ENCODE data around the gene CHST10. TPM values are rescaled to one million over a fixed set of nuclear protein-coding genes. Genes with fewer than 3 reads are reported as not detected.
"Not testable (repeated sequence)": the region's sequence is repeated elsewhere in the genome, so short reads cannot be mapped to it uniquely, and the experiment has no call there.

CHST10 gene, protein sequence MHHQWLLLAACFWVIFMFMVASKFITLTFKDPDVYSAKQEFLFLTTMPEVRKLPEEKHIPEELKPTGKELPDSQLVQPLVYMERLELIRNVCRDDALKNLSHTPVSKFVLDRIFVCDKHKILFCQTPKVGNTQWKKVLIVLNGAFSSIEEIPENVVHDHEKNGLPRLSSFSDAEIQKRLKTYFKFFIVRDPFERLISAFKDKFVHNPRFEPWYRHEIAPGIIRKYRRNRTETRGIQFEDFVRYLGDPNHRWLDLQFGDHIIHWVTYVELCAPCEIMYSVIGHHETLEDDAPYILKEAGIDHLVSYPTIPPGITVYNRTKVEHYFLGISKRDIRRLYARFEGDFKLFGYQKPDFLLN
- total RNA-seq, result 1 to 10 TPM; 2.1 to 3.1 TPM

DNA sequence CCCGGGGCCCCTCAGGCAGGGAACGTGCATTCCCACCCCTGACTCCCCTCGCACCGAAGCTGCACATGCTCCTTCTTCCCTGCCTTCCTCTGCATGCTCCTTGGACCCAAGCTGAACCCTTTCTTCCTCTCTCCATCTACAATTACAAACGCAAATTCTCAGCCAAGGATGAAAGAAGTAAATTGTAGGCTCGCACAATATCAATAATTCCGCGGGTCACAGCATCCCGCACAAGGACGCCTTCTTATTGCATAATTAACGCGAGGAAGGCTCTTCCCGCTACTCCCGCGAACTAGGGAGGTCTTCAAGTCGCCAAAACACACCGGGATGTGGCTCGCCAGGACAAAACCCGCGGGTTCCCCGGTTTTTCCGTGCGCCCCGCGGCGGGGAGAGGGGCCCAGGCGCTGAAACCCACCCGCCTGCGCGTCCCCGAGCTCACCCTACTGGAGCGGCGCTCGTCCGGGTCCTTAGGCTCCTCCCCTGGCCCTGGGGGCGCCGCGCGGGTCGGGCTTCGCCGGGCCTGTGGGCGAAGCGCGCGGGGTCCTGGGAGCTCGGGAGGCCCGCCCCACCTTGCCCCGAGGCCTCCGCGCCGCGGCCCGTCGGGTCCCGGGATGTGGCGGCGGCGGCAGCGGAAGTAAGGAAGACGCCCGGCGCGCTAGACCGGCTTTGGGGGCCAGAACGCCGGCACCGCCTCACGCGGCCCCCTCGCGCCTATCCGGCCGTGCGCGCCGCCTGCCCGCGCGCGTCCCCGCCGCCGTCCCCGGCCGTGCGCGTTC, at the start of gene CHST10:
TSS of gene CHST10 (minus strand) at position 734 of the 776 bp plus-strand sequence. CDS start 10,993 bp downstream, outside the sequence.
- POLR2A ChIA-PET, result interaction anchor here (1.1 to 1.2 kb wide), 2 partner anchors 146 to 585 kb away, joined by 3 to 5 read pairs; partner anchors contain the start of genes PDCL3 and RPL31
- peaks cover 13% of the 10 kb centered on the region for H3K4me1 Mint-ChIP-seq
- H3K27ac Mint-ChIP-seq, result no peak within 1 kb of the TSS
- peak within 1 kb of the TSS; percentile 70 for H3K4me3 Mint-ChIP-seq
- peak; percentile 43 for DNase-seq
- CTCF ChIA-PET, result interaction anchor here (1.2 kb wide), 1 partner anchor 36 kb away, joined by 4 read pairs; no protein-coding TSS in a partner anchor
- no peaks in the 10 kb centered on the region for H3K9me3 Mint-ChIP-seq
- peaks cover 3% of the 10 kb centered on the region for H3K27me3 Mint-ChIP-seq
- no peaks in the 10 kb centered on the region for H3K36me3 Mint-ChIP-seq (ENCODE audit: low read depth)

DNA sequence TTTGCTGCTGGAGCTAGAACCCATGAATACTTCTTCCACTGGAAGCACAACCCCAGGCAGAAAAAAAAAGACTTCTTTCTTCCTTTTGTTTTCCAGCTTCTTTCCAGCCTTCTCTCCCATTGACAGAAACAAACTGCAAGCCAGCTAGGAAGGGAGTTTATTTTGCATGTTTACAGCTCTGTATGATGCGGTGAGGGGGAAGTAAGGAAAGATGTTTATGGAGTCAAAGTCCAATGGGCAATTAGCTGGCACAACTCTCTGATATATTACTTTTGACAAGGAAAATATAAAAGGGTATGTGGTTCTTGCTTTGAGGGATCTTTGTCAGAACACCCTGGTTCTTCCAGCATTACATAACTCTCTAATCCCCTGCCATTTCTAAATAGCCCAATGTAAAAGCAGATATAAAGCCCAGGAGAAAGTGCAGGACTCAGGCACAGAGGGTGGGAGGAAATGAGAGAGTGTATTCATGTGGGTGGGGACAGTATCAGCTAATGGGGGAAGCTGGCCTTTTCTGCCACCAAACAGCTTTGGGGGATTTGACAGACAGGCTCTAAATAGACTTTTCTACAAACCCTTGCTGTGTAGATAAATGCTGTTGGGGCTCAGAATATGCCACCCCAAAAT, 43.5 kb upstream of the CHST10 start:
- no peak for DNase-seq
- no peaks in the 10 kb centered on the region for H3K4me1 Mint-ChIP-seq
- peaks cover 2% of the 10 kb centered on the region for H3K27me3 Mint-ChIP-seq
- H3K4me3 Mint-ChIP-seq, result no peak overlapping the region
- H3K36me3 Mint-ChIP-seq (ENCODE audit: low read depth), result no peaks in the 10 kb centered on the region
- peaks cover 6% of the 10 kb centered on the region for H3K9me3 Mint-ChIP-seq
- ChIA-PET CTCF (no interaction called here), POLR2A (no interaction called here)
- H3K27ac Mint-ChIP-seq, result no peak overlapping the region

DNA sequence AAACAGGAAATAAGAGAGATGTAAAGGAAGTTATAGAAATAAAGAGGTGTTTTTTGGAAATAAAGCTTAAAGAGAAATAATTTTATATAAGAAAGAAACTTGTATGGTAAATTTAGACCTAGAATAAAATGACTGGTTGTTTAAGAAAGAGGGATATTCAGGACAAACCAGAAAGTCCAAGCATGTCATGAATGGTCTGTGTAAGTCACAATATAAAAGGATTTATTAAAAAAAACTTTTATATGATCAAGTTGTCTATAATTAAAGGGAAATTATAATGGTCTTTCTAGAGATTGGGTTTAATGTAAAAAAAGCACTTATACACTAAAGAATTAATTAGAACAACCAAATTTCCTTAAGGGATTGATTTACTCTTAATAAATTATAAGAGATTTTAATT, 38.9 kb upstream of the CHST10 start:
- CTCF ChIA-PET, H3K4me1 Mint-ChIP-seq: not testable (repeated sequence)

DNA sequence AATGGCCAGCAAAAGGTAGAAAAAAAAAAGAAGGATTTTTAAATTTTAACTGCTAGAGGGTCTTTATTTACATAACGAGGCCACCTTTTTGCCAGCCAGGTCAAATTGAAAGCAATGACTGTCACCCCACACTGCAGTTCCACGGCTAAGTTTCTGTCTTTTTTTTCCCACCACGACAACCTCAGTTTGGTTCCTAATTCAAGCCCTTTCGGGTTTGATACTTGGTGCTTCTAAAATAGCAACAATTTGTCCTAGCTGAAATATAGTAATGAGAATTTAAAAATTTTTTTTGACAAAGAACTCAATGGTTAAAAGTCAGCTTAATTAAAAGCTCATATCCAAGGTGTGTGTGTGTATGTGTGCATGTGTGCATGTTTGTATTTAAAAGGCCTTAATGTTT, 36.4 kb upstream of the CHST10 start:
- DNase-seq, result no peak
- Mint-ChIP-seq H3K27me3 (no peaks in the 10 kb centered on the region), H3K27ac (no peak overlapping the region), H3K36me3 (ENCODE audit: low read depth) (no peaks in the 10 kb centered on the region), H3K9me3 (peaks cover 11% of the 10 kb centered on the region), H3K4me3 (no peak overlapping the region), H3K4me1 (no peaks in the 10 kb centered on the region)
- ChIA-PET POLR2A (no interaction called here), CTCF (no interaction called here)

More for the DNA sequence above, 38.9 kb upstream of the CHST10 start:
- H3K4me3 Mint-ChIP-seq; H3K36me3 Mint-ChIP-seq (ENCODE audit: low read depth); H3K27me3 Mint-ChIP-seq; DNase-seq; H3K27ac Mint-ChIP-seq; POLR2A ChIA-PET: not testable (repeated sequence)
- peaks cover 11% of the 10 kb centered on the region for H3K9me3 Mint-ChIP-seq

DNA sequence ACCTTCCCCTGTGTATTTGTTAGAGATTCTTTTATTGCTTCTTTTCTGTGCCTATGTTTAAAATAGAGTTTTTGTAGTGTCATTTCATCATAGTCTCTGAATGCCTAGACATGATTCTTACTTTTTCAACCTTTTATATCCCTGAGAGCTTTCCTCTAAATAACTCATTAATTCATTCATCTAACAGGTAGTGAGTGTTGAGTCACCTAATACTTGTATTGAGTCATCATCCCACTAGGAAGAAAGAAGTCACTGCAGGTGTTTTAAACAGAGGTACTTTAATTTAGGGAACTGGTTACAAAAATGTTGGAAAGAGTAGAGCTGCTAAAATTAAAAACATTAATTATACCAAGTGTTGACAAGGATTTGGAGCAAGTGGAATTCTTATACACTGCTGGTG, 34.3 kb upstream of the CHST10 start:
- no peaks in the 10 kb centered on the region for H3K36me3 Mint-ChIP-seq (ENCODE audit: low read depth)
- no peaks in the 10 kb centered on the region for H3K27me3 Mint-ChIP-seq
- H3K4me3 Mint-ChIP-seq, result no peak overlapping the region
- no peak overlapping the region for H3K27ac Mint-ChIP-seq
- H3K9me3 Mint-ChIP-seq, result peaks cover 6% of the 10 kb centered on the region
- DNase-seq, result no peak
- CTCF ChIA-PET, result no interaction called here
- POLR2A ChIA-PET, result no interaction called here
- no peaks in the 10 kb centered on the region for H3K4me1 Mint-ChIP-seq

DNA sequence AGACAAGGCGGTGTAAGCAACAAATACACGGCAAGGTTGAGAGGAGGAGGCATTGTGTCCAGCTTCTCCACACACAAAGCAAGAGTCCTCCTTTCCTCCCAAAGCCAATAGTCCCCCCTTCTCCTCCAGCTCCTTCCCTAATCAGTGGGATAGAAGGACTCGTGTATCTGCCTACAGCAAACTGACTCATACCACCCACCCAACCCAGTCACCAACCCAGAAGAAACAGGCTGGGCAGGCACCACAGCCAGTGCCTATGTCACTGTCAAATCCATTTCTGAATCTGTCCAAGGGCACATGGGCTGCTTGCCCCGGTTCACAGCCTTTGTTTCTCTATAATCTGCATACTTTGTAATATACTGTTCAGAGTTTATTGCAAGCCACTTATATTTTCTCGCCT, 33.6 kb upstream of the CHST10 start:
- CTCF ChIA-PET, result no interaction called here
- H3K9me3 Mint-ChIP-seq, result peaks cover 5% of the 10 kb centered on the region
- no peaks in the 10 kb centered on the region for H3K4me1 Mint-ChIP-seq
- H3K36me3 Mint-ChIP-seq (ENCODE audit: low read depth), result no peaks in the 10 kb centered on the region
- no peak overlapping the region for H3K27ac Mint-ChIP-seq
- POLR2A ChIA-PET, result no interaction called here
- no peak overlapping the region for H3K4me3 Mint-ChIP-seq
- no peak for DNase-seq
- no peaks in the 10 kb centered on the region for H3K27me3 Mint-ChIP-seq

DNA sequence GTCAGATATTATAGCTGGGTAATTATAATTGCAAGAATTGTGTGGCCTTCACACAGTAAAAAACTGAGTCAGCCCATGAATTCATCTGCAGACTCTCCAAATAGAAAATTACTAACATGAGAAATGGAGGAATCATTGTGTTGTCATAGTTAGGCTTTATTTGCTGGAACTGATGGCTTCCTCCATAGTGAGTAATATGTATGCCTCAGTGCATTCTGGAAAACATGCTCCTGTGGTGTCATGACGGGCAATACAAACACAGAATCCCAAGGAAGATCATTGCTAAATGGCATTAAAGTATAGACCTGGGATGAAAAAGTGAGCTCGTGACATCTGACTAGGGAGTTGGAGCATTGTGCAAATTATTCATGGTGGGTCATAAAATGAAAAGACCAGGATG, 29.2 kb upstream of the CHST10 start:
- Mint-ChIP-seq H3K27ac (no peak overlapping the region), H3K36me3 (ENCODE audit: low read depth) (no peaks in the 10 kb centered on the region), H3K9me3 (no peaks in the 10 kb centered on the region), H3K4me3 (no peak overlapping the region), H3K4me1 (no peaks in the 10 kb centered on the region), H3K27me3 (no peaks in the 10 kb centered on the region)
- POLR2A ChIA-PET, result no interaction called here
- no peak for DNase-seq
- CTCF ChIA-PET, result no interaction called here

DNA sequence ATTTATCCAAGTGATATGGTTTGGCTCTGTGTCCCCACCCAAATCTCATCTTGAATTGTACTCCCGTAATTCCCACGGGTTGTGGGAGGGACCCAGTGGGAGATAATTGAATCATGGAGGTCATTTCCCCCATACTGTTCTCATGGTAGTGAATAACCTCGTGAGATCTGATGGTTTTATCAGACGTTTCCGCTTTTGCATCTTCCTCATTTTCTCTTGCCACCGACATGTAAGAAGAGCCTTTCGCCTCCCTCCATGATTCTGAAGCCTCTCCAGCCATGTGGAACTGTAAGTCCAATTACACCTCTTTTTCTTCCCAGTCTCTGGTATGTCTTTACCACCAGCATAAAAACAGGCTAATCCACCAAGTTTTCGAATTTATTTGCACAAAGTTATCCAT, 20.3 kb upstream of the CHST10 start:
- no peak overlapping the region for H3K4me3 Mint-ChIP-seq
- H3K9me3 Mint-ChIP-seq, result no peaks in the 10 kb centered on the region
- DNase-seq, result no peak
- H3K27me3 Mint-ChIP-seq, result peaks cover 13% of the 10 kb centered on the region
- no peak overlapping the region for H3K27ac Mint-ChIP-seq
- no peaks in the 10 kb centered on the region for H3K4me1 Mint-ChIP-seq
- ChIA-PET POLR2A (no interaction called here), CTCF (no interaction called here)
- no peaks in the 10 kb centered on the region for H3K36me3 Mint-ChIP-seq (ENCODE audit: low read depth)

DNA sequence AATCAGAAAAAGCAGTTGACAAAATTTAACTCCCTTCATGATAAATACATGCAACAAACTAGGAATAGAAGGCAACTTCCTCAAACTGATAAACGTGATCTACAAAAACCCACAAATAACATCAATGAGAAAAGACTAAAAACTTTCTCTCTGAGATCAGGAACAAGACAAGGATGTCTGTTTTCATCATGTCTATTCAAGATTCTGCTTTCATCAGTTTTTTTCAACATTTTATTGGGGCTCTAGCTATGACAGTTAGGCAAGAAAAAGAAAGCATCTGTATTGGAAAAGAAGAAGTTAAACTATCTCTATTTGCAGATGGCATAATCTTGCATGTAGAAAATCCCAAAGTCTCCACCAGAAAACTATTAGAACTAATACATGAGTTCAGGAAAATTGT, 12.3 kb upstream of the CHST10 start:
- no peak overlapping the region for H3K27ac Mint-ChIP-seq
- ChIA-PET POLR2A (no interaction called here), CTCF (no interaction called here)
- peaks cover 3% of the 10 kb centered on the region for H3K9me3 Mint-ChIP-seq
- no peaks in the 10 kb centered on the region for H3K36me3 Mint-ChIP-seq (ENCODE audit: low read depth)
- DNase-seq, result no peak
- peaks cover 1% of the 10 kb centered on the region for H3K4me1 Mint-ChIP-seq
- H3K4me3 Mint-ChIP-seq, result no peak overlapping the region
- H3K27me3 Mint-ChIP-seq, result peaks cover 35% of the 10 kb centered on the region

DNA sequence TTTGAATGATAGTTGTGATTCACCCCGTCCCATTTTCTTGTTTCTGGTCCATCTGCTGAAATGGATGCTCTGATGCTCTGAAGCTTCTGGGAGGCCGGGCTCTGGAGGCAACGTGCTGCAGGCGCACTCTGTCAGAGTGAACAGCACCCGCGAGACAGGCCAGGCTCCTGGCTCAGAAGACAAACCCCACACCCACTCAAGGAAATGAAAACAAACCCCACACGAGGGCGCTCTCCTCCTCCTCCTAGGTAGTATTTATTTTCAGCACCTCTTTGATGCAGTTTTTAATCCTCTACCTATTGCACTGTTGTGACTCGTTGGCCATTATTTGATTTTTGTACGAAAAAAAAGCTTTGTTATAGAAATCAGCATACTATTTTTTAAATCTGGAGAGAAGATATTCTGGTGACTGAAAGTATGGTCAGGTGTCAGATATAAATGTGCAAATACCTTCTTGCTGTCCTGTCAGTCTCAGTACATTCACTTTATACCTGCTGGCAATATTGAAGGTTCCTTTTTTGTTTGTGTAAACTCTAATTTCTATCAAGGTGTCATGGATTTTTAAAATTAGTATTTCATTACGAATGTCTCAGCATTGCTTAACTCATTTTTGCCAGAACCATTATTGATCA, 10.3 kb upstream of the CHST10 start:
- H3K4me1 Mint-ChIP-seq, result peaks cover 1% of the 10 kb centered on the region
- H3K27ac Mint-ChIP-seq, result no peak overlapping the region
- no peak overlapping the region for H3K4me3 Mint-ChIP-seq
- H3K36me3 Mint-ChIP-seq (ENCODE audit: low read depth), result no peaks in the 10 kb centered on the region
- peaks cover 3% of the 10 kb centered on the region for H3K9me3 Mint-ChIP-seq
- CTCF ChIA-PET, result interaction anchor here (0.8 to 1.6 kb wide), 3 partner anchors 111 to 560 kb away, joined by 3 to 4 read pairs (median 3); no protein-coding TSS in a partner anchor
- peaks cover 40% of the 10 kb centered on the region for H3K27me3 Mint-ChIP-seq
- DNase-seq, result peak; percentile 74
- POLR2A ChIA-PET, result no interaction called here

DNA sequence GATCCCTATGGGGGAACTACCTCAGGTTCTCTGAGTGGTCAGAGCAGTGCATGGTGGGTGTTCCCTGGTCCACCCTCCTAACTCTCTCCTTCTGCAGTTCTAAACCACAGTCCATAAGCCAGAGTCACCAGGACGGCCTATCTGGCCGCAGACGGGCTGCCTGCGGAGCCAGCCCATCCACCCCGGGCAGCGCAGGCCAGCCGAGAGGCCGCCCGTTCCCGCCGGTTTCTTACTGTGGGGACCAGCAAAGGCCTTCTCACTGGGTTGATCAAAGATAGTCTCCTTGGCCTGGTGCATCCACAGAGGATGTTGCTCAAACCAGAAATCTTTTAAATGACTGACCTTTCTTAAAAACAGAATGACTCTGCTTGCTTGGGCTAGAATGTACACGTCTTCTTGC, 9.6 kb upstream of the CHST10 start:
- ChIA-PET CTCF (interaction anchor here (0.8 to 1.6 kb wide), 3 partner anchors 112 to 560 kb away, joined by 3 to 4 read pairs (median 3); no protein-coding TSS in a partner anchor), POLR2A (no interaction called here)
- H3K4me3 Mint-ChIP-seq, result no peak overlapping the region
- H3K27ac Mint-ChIP-seq, result no peak overlapping the region
- no peaks in the 10 kb centered on the region for H3K36me3 Mint-ChIP-seq (ENCODE audit: low read depth)
- peaks cover 3% of the 10 kb centered on the region for H3K9me3 Mint-ChIP-seq
- H3K27me3 Mint-ChIP-seq, result peaks cover 42% of the 10 kb centered on the region
- H3K4me1 Mint-ChIP-seq, result peaks cover 1% of the 10 kb centered on the region
- DNase-seq, result no peak

DNA sequence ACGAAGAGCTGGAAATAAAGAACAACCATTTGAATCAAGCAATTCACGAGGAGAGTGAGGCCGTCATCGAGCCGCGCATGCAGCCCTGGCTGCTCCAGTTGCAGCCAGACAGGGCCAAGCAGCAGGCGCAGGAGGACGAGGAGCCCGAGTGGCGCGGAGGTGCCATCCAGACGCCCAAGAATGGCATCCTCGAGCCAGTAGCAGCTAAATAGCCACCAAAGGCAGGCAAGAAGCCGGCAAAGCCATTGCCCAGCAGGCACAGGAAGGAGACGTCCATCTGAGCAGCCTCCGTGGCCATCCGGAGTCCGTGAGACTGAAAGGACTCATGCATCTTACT, 8.9 kb upstream of the CHST10 start:
- DNase-seq, result no peak
- no peaks in the 10 kb centered on the region for H3K36me3 Mint-ChIP-seq (ENCODE audit: low read depth)
- ChIA-PET POLR2A (interaction anchor here (0.6 kb wide), 1 partner anchor 150 kb away, joined by 3 read pairs; no protein-coding TSS in a partner anchor), CTCF (no interaction called here)
- H3K27ac Mint-ChIP-seq, result no peak overlapping the region
- peaks cover 42% of the 10 kb centered on the region for H3K27me3 Mint-ChIP-seq
- peaks cover 3% of the 10 kb centered on the region for H3K9me3 Mint-ChIP-seq
- H3K4me3 Mint-ChIP-seq, result no peak overlapping the region
- peaks cover 1% of the 10 kb centered on the region for H3K4me1 Mint-ChIP-seq

Measured in activated CD4-positive, alpha-beta memory T cell treated with anti-CD3 and anti-CD28 coated beads, Interleukin-2, amount 10 ng/mL, durations not matched to agents 7 days and 5 days (primary cell).